SK-N-SH (cell line): ENCODE data around the gene LRFN4. TPM values are rescaled to one million over a fixed set of nuclear protein-coding genes. Genes with fewer than 3 reads are reported as not detected.

Source experiments
- CTCF ChIA-PET: fragments of 300-600, 350-600 bp; formaldehyde crosslinking; extraction: SDS; loops from one replicate; lab custom pipeline; 2021; lab: Yijun Ruan, JAX
- POLR2A ChIA-PET: fragments of 350-600 bp; sonication (Branson Sonifier 250); formaldehyde crosslinking; extraction: SDS; loops from one replicate; lab custom pipeline; 2020; ENCODE audit warnings: antibody characterized with exemption, inconsistent platforms; lab: Yijun Ruan, JAX
- DNase-seq: peaks from one replicate; pipeline ENCODE4 v3.0.0; 2012
- H2AFZ ChIP-seq: fragments of 200-600 bp; sonication (generic); 2 replicates; pipeline ENCODE4 v1.8.1; 2016; ENCODE audit warnings: antibody characterized with exemption, mild to moderate bottlenecking, low read depth
- H3F3A ChIP-seq: fragments of 200-600 bp; sonication (generic); replicated peaks from 2 replicates; pipeline ENCODE3; 2016; ENCODE audit warnings: antibody characterized with exemption, mild to moderate bottlenecking; ENCODE audit not compliant: insufficient read depth
- H3K27ac ChIP-seq, 2 experiments: fragments of 200-500 bp in 1 of 2; fragments of 200-600 bp in 1 of 2; sonication (Bioruptor generic) in 1 of 2; sonication (generic), shearing (Covaris generic) in 1 of 2; 2 replicates each; pipeline versions ENCODE4 v1.5.1 to v1.6.1; 2014 to 2016; ENCODE audit warnings: low read depth in 2 of 2, inconsistent platforms in 1 of 2, low read length in 1 of 2, mild to moderate bottlenecking in 1 of 2, mixed read lengths in 1 of 2
- H3K27me3 ChIP-seq: fragments of 200-600 bp; sonication (generic), shearing (Covaris generic); 2 replicates; pipeline ENCODE4 v1.6.1; 2016; ENCODE audit warnings: mixed run types; ENCODE audit not compliant: insufficient read depth
- H3K36me3 ChIP-seq, 2 experiments: fragments of 200-500 bp in 1 of 2; fragments of 200-600 bp in 1 of 2; sonication (Bioruptor generic) in 1 of 2; sonication (generic) in 1 of 2; replicated peaks in 1 of 2; 2 replicates each; pipeline versions ENCODE3 to v1.5.1; 2014 to 2016; ENCODE audit warnings: low read length in 1 of 2, mild to moderate bottlenecking in 1 of 2; ENCODE audit not compliant: insufficient read depth in 2 of 2, control insufficient read depth in 1 of 2
- H3K4me1 ChIP-seq, 2 experiments: fragments of 200-500 bp in 1 of 2; fragments of 200-600 bp in 1 of 2; sonication (Bioruptor generic) in 1 of 2; sonication (generic), shearing (Covaris generic) in 1 of 2; 2 replicates each; pipeline versions ENCODE4 v1.5.1 to v1.6.1; 2014 to 2016; ENCODE audit warnings: low read depth in 1 of 2, low read length in 1 of 2, mixed run types in 1 of 2; ENCODE audit not compliant: insufficient read depth in 2 of 2, control insufficient read depth in 1 of 2
- H3K4me2 ChIP-seq: fragments of 200-600 bp; sonication (generic), shearing (Covaris generic); 2 replicates; pipeline ENCODE4 v1.6.1; 2017; ENCODE audit warnings: mixed run types
- H3K4me3 ChIP-seq, 2 experiments: fragments of 200-500 bp in 1 of 2; fragments of 200-600 bp in 1 of 2; sonication (Bioruptor generic) in 1 of 2; sonication (generic), shearing (Covaris generic) in 1 of 2; 2 replicates each; pipeline versions ENCODE4 v1.5.1 to v1.8.1; 2014 to 2016; ENCODE audit warnings: low read depth in 2 of 2, inconsistent platforms in 1 of 2, low read length in 1 of 2, mild to moderate bottlenecking in 1 of 2, mixed read lengths in 1 of 2, moderate library complexity in 1 of 2
- H3K79me2 ChIP-seq: fragments of 200-600 bp; sonication (generic); 2 replicates; pipeline ENCODE4 v1.8.1; 2017; ENCODE audit warnings: mild to moderate bottlenecking; ENCODE audit not compliant: insufficient read depth
- H3K9ac ChIP-seq: fragments of 200-600 bp; sonication (generic); 2 replicates; pipeline ENCODE4 v1.6.1; 2017; ENCODE audit warnings: mixed run types
- H3K9me2 ChIP-seq: fragments of 200-600 bp; sonication (generic); 2 replicates; pipeline ENCODE4 v1.6.1; 2017; ENCODE audit warnings: mixed run types
- H3K9me3 ChIP-seq: fragments of 200-600 bp; sonication (generic); 2 replicates; pipeline ENCODE4 v1.6.1; 2017; ENCODE audit warnings: mixed run types, mild to moderate bottlenecking, moderate library complexity
- H4K20me1 ChIP-seq: fragments of 200-600 bp; sonication (generic); 2 replicates; pipeline ENCODE4 v1.6.1; 2017; ENCODE audit warnings: mild to moderate bottlenecking, mixed run types; ENCODE audit not compliant: insufficient read depth
- ELF1 ChIP-seq: IDR thresholded peaks from 2 replicates; pipeline ENCODE4 v1.4.0; 2012
- EP300 ChIP-seq, 2 experiments: IDR thresholded peaks; 2 replicates each; pipeline versions ENCODE4 v1.4.0 to v1.6.1; 2012; ENCODE audit warnings: borderline replicate concordance in 1 of 2, low read depth in 1 of 2, low read length in 1 of 2
- EZH2phosphoT487 ChIP-seq: fragments of 200-600 bp; sonication (generic); IDR thresholded peaks from 2 replicates; pipeline ENCODE4 v1.6.1; 2017; ENCODE audit warnings: low read depth, mixed run types, mild to moderate bottlenecking, antibody characterized with exemption, moderate library complexity, borderline replicate concordance
- FOXM1 ChIP-seq: IDR thresholded peaks from 2 replicates; pipeline ENCODE4 v1.4.0; 2012; ENCODE audit warnings: low read depth, mild to moderate bottlenecking
- GABPA ChIP-seq: IDR thresholded peaks from 2 replicates; pipeline ENCODE4 v1.4.0; 2012; ENCODE audit warnings: low read depth, mild to moderate bottlenecking
- JUND ChIP-seq: IDR thresholded peaks from 2 replicates; pipeline ENCODE4 v1.4.0; 2012
- MEF2A ChIP-seq: IDR thresholded peaks from 2 replicates; pipeline ENCODE4 v1.4.0; 2012; ENCODE audit warnings: low read depth, borderline replicate concordance
- NFIC ChIP-seq: IDR thresholded peaks from 2 replicates; pipeline ENCODE4 v1.4.0; 2012; ENCODE audit warnings: borderline replicate concordance
- NRF1 ChIP-seq: IDR thresholded peaks from 2 replicates; pipeline ENCODE4 v1.6.1; 2012; ENCODE audit warnings: low read depth, mild to moderate bottlenecking, low read length
- RAD21 ChIP-seq: IDR thresholded peaks from 2 replicates; pipeline ENCODE4 v1.6.1; 2012; ENCODE audit warnings: mild to moderate bottlenecking, low read length
- REST ChIP-seq: IDR thresholded peaks from 2 replicates; pipeline ENCODE4 v1.6.1; 2012; ENCODE audit warnings: mild to moderate bottlenecking, low read depth, low read length, moderate library complexity
- RFX5 ChIP-seq: IDR thresholded peaks from 2 replicates; pipeline ENCODE4 v1.6.1; 2012; ENCODE audit warnings: mild to moderate bottlenecking, improper control_type of control experiment, low read length
- SIN3A ChIP-seq: IDR thresholded peaks from 2 replicates; pipeline ENCODE4 v1.6.1; 2012; ENCODE audit warnings: low read depth, mild to moderate bottlenecking, low read length, moderate library complexity, borderline replicate concordance
- SMC3 ChIP-seq: IDR thresholded peaks from 2 replicates; pipeline ENCODE4 v1.6.1; 2012; ENCODE audit warnings: low read depth, low read length, improper control_type of control experiment
- TAF1 ChIP-seq: IDR thresholded peaks from 2 replicates; pipeline ENCODE4 v1.6.1; 2012; ENCODE audit warnings: low read depth, mild to moderate bottlenecking, low read length, moderate library complexity, borderline replicate concordance
- TEAD4 ChIP-seq: IDR thresholded peaks from 2 replicates; pipeline ENCODE4 v1.4.0; 2012; ENCODE audit warnings: mild to moderate bottlenecking, borderline replicate concordance; ENCODE audit not compliant: insufficient read depth
- USF1 ChIP-seq: IDR thresholded peaks from 2 replicates; pipeline ENCODE4 v1.4.0; 2012; ENCODE audit warnings: low read depth, borderline replicate concordance
- WGBS: methylation state at CpG from one replicate; pipeline ENCODE4 v1.1.6; 2017; ENCODE audit warnings: low lambda C conversion rate; 5-methylcytosine and 5-hydroxymethylcytosine counted together
- polyA plus RNA-seq, 3 experiments: library from polyadenylated mRNA; depleted of rRNA; stranded (reverse); fragments of >200 nt; gene quantifications; 2 replicates each; pipeline ENCODE4 v1.2.3, GENCODE V29; 2012
- TF ChIP-seq, protein P1 (sequence below): IDR thresholded peaks from 2 replicates; pipeline ENCODE4 v1.4.0; 2012; ENCODE audit warnings: low read depth
- TF ChIP-seq, protein P2 (sequence below): IDR thresholded peaks from 2 replicates; pipeline ENCODE4; 2012
- TF ChIP-seq, protein P3 (sequence below): fragments of 150-350 bp; IDR thresholded peaks from 2 replicates; pipeline ENCODE4 v1.6.1; 2016; ENCODE audit warnings: mild to moderate bottlenecking, low read depth, low read length

LRFN4 gene
- polyA plus RNA-seq, 1 of the 3 experiments (the other 2 are of a cell fraction), result 15.9 TPM

DNA sequence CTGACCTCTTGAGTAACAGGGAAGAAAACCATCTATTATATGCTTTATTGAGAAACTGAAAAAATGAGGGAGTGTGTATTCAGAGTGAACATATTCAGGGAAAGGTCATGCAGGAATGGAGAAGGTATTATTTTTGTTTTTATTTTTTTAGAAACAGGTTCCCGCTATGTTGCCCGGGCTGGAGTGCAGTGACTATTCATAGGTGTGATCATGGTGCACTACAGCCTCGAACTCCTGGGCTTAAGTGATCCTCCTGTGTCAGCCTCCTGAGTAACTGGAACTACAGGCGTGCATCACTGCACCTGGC lies 22.4 kb upstream of the LRFN4 start:
- DNase-seq, result no peak
- Histone ChIP-seq H3K36me3 (peaks cover 8 to 17% of the 10 kb centered on the region in 2 experiments), H3K9me2 (no peaks in the 10 kb centered on the region), H3K9me3 (no peaks in the 10 kb centered on the region), H3K4me3 (no peak overlapping the region), H3K27ac (no peak overlapping the region), H3F3A (peaks cover 27% of the 10 kb centered on the region), H3K4me2 (no peak overlapping the region), H3K9ac (no peak overlapping the region), H2AFZ (no peak overlapping the region), H3K79me2 (peaks cover 1% of the 10 kb centered on the region; the same call in 1 of the 2 replicates), H3K27me3 (no peaks in the 10 kb centered on the region), H3K4me1 (peaks cover 0 to 5% of the 10 kb centered on the region in 2 experiments; a peak in 1 of 4 replicates), H4K20me1 (no peaks in the 10 kb centered on the region)
- CTCF ChIA-PET, result interaction anchor here (0.6 to 4.0 kb wide), 44 partner anchors 8 to 448 kb away, joined by 3 to 52 read pairs (median 4); partner anchors contain the start of genes C11orf86, CCDC87, CCS and CTSF
- TF ChIP-seq MEF2A (no peak), JUND (no peak), EP300 (IDR thresholded peaks at IDR 0.05; ENCODE audit: borderline replicate concordance in 1 of 2, low read depth in 1 of 2, low read length in 1 of 2) (no peak), NFIC (no peak), REST (no peak), ELF1 (no peak), EZH2phosphoT487 (no peak), USF1 (no peak), TEAD4 (no peak), SMC3 (no peak), TAF1 (no peak), SIN3A (no peak), RAD21 (no peak), GABPA (no peak), RFX5 (no peak), FOXM1 (no peak), NRF1 (no peak)
- TF ChIP-seq, protein P1, sequence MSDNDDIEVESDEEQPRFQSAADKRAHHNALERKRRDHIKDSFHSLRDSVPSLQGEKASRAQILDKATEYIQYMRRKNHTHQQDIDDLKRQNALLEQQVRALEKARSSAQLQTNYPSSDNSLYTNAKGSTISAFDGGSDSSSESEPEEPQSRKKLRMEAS, result no peak
- TF ChIP-seq, protein P2, sequence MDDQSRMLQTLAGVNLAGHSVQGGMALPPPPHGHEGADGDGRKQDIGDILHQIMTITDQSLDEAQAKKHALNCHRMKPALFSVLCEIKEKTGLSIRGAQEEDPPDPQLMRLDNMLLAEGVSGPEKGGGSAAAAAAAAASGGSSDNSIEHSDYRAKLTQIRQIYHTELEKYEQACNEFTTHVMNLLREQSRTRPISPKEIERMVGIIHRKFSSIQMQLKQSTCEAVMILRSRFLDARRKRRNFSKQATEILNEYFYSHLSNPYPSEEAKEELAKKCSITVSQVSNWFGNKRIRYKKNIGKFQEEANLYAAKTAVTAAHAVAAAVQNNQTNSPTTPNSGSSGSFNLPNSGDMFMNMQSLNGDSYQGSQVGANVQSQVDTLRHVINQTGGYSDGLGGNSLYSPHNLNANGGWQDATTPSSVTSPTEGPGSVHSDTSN, result no peak
- TF ChIP-seq, protein P3, sequence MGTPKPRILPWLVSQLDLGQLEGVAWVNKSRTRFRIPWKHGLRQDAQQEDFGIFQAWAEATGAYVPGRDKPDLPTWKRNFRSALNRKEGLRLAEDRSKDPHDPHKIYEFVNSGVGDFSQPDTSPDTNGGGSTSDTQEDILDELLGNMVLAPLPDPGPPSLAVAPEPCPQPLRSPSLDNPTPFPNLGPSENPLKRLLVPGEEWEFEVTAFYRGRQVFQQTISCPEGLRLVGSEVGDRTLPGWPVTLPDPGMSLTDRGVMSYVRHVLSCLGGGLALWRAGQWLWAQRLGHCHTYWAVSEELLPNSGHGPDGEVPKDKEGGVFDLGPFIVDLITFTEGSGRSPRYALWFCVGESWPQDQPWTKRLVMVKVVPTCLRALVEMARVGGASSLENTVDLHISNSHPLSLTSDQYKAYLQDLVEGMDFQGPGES, result no peak
- POLR2A ChIA-PET, result interaction anchor here (0.7 kb wide), 1 partner anchor 156 kb away, joined by 4 read pairs; no protein-coding TSS in a partner anchor
- WGBS, result 64% methylated on average over 4 of the region's 4 CpGs
